Right ventricle myocardium inferior (tissue), 1 donor: Measurements from ENCODE around the gene UBA52. TPM values are rescaled to one million over a fixed set of nuclear protein-coding genes. Genes with fewer than 3 reads are reported as not detected.
A peak's percentile ranks its signal among the peaks of the same experiment; 100 is the strongest.

ENCODE experiments used
- ATAC-seq: fragments of 200-7000 bp; cut with Tn5 transposase; one replicate; pipeline ENCODE4 v1.9.1; 2020; ENCODE audit warnings: mild to moderate bottlenecking, moderate library complexity
- DNase-seq: peaks from one replicate; pipeline ENCODE4 v3.0.0; 2021; ENCODE audit errors: missing footprints
- intact Hi-C: fragments of 100-400 bp; cut with DNase I; formaldehyde crosslinking; loops from one replicate; pipeline ENCODE4 v1.11.0; 2022
- total RNA-seq: library from RNA; stranded (reverse); fragmentation: NEBNext Ultra II Directional; extraction: Animal tissue kit (Norgen Biotek cat#: 25700); gene quantifications from one replicate; pipeline ENCODE4 v1.2.1, GENCODE V29; 2021
- donor health status: DM: no; HTN: yes; CAD: no; lungs with severe emphysema.

The UBA52 gene
- total RNA-seq, 1 donor from 2014 or later, result 737 TPM

GRCh38 chr19:18542941-18543813 is 28.5 kb upstream of the UBA52 start, which contains the start of gene FKBP8:
TSS of gene FKBP8 (minus strand) at chr19:18543573. CDS start at chr19:18541970, 1,603 bp downstream.
- intact Hi-C loops, result no loop called here
- ATAC-seq (peak; percentile 98), DNase-seq (peak; percentile 97)

GRCh38 chr19:18543814-18544475 is 27.7 kb upstream of the UBA52 start:
- ATAC-seq, result peak; percentile 45
- intact Hi-C loops, result no loop called here
- DNase-seq, result no peak

- DNase-seq (no peak), ATAC-seq (no peak)
- intact Hi-C loops, result no loop called here
Measured at GRCh38 chr19:18551631-18552030, 20.0 kb upstream of the UBA52 start.

GRCh38 chr19:18557411-18558201 is 14.1 kb upstream of the UBA52 start, which contains the start of gene KXD1:
TSS of gene KXD1 (plus strand) at chr19:18557870. CDS start at chr19:18562057, 4,187 bp downstream.
- intact Hi-C loops, result loop anchor here (5.0 kb wide), 1 partner anchor 35 kb away; the partner anchor contains the start of gene ELL
- DNase-seq (peak; percentile 99), ATAC-seq (peak; percentile 98)

- intact Hi-C loops, result loop anchor here (5.0 kb wide), 1 partner anchor 36 kb away; the partner anchor contains the start of gene ELL
- ATAC-seq, result no peak
- DNase-seq, result no peak
Measured at GRCh38 chr19:18558202-18558555, 13.5 kb upstream of the UBA52 start.

GRCh38 chr19:18558604-18559003 is 13.1 kb upstream of the UBA52 start:
- ATAC-seq (no peak), DNase-seq (no peak)
- intact Hi-C loops, result loop anchor here (5.0 kb wide), 1 partner anchor 36 kb away; the partner anchor contains the start of gene ELL

GRCh38 chr19:18559685-18560084 is 12.0 kb upstream of the UBA52 start:
- ATAC-seq (no peak), DNase-seq (no peak)
- intact Hi-C loops, result loop anchor here (5.0 kb wide), 1 partner anchor 37 kb away; the partner anchor contains the start of gene ELL

- ATAC-seq (peak; percentile 17), DNase-seq (no peak)
- intact Hi-C loops, result no loop called here
Measured at GRCh38 chr19:18562086-18562485, 9.6 kb upstream of the UBA52 start.

- ATAC-seq, result no peak
- DNase-seq, result no peak
- intact Hi-C loops, result no loop called here
Measured at GRCh38 chr19:18566953-18567352, 4.7 kb upstream of the UBA52 start.

- ATAC-seq, result no peak
- no peak for DNase-seq
- intact Hi-C loops, result no loop called here
Measured at GRCh38 chr19:18568367-18568766, 3.3 kb upstream of the UBA52 start.

- DNase-seq, result no peak
- intact Hi-C loops, result loop anchor here (5.0 kb wide), 2 partner anchors 52 to 112 kb away; partner anchors contain the start of gene ELL
Measured at GRCh38 chr19:18574691-18575291, 3.1 kb downstream of the UBA52 start.

GRCh38 chr19:18576383-18576782 is 4.7 kb downstream of the UBA52 start:
- no peak for DNase-seq
- no peak for ATAC-seq
- intact Hi-C loops, result no loop called here

More at GRCh38 chr19:18574691-18575291, 3.1 kb downstream of the UBA52 start:
- ATAC-seq, result no peak

- intact Hi-C loops, result no loop called here
- no peak for DNase-seq
- ATAC-seq, result no peak
Measured at GRCh38 chr19:18577365-18577914, 5.8 kb downstream of the UBA52 start.

GRCh38 chr19:18580311-18580710 is 8.7 kb downstream of the UBA52 start:
- intact Hi-C loops, result no loop called here
- no peak for DNase-seq
- ATAC-seq, result no peak

GRCh38 chr19:18586306-18586705 is 14.6 kb downstream of the UBA52 start:
- intact Hi-C loops, result no loop called here
- ATAC-seq (no peak), DNase-seq (no peak)

GRCh38 chr19:18587561-18587960 is 15.9 kb downstream of the UBA52 start:
- ATAC-seq (no peak), DNase-seq (no peak)
- intact Hi-C loops, result no loop called here

GRCh38 chr19:18587962-18588610 is 16.4 kb downstream of the UBA52 start:
- ATAC-seq, result peak; percentile 1
- intact Hi-C loops, result no loop called here

More at GRCh38 chr19:18587962-18588610, 16.4 kb downstream of the UBA52 start:
- no peak for DNase-seq
